IMR-90 (cell line): Measurements from ENCODE around the gene TEAD2. TPM values are rescaled to one million over a fixed set of nuclear protein-coding genes. Genes with fewer than 3 reads are reported as not detected.

Source experiments
- ATAC-seq: fragments of 200-7000 bp; cut with Tn5 transposase; 2 replicates; pipeline ENCODE4 v1.9.1; 2020; ENCODE audit warnings: low read depth, mild to moderate bottlenecking, moderate library complexity
- Bru-seq: library from RNA; stranded (reverse); fragments of 400-500 nt; gene quantifications from one replicate; lab custom pipeline; 2021; lab: Mats Ljungman, UMichigan
- BruChase-seq, 2 experiments: library from RNA; stranded (reverse); fragments of 400-500 nt; gene quantifications; one replicate each; lab custom pipeline; 2021; lab: Mats Ljungman, UMichigan
- BruUV-seq: library from RNA; stranded (reverse); fragments of 400-500 nt; replicated peaks from 2 replicates; lab custom pipeline; 2021; lab: Mats Ljungman, UMichigan
- CTCF ChIA-PET: fragments of 300-600 bp; formaldehyde crosslinking; extraction: SDS; loops from one replicate; lab custom pipeline; 2021; ENCODE audit warnings: antibody characterized with exemption; lab: Yijun Ruan, JAX
- POLR2A ChIA-PET: fragments of 300-600 bp; sonication (Branson Sonifier 250); formaldehyde crosslinking; loops from one replicate; lab custom pipeline; 2022; ENCODE audit warnings: antibody characterized with exemption; ENCODE audit not compliant: unreplicated experiment; lab: Charles Lee
- DNase-seq: peaks from one replicate; pipeline ENCODE4 v3.0.0; 2013
- H2AFZ ChIP-seq: replicated peaks from 2 replicates; pipeline ENCODE3; 2013; ENCODE audit warnings: low read length, mild to moderate bottlenecking; ENCODE audit not compliant: poor library complexity
- H2AK5ac ChIP-seq: 2 replicates; pipeline ENCODE4 v1.6.1; 2013; ENCODE audit warnings: low read depth, low read length, inconsistent platforms
- H2AK9ac ChIP-seq: replicated peaks from 2 replicates; pipeline ENCODE3; 2013; ENCODE audit warnings: mild to moderate bottlenecking, low read depth, low read length, moderate library complexity; ENCODE audit not compliant: poor library complexity
- H2BK120ac ChIP-seq: 2 replicates; pipeline ENCODE4 v1.6.1; 2013; ENCODE audit warnings: low read depth, low read length, inconsistent platforms
- H2BK15ac ChIP-seq: 3 replicates; pipeline ENCODE4 v1.6.1; 2013; ENCODE audit warnings: low read depth, low read length, inconsistent platforms
- H2BK20ac ChIP-seq: 2 replicates; pipeline ENCODE4 v1.6.1; 2013; ENCODE audit warnings: low read depth, mild to moderate bottlenecking, inconsistent platforms, low read length, moderate library complexity
- H2BK5ac ChIP-seq: 2 replicates; pipeline ENCODE4 v1.6.1; 2013; ENCODE audit warnings: mild to moderate bottlenecking, low read depth, low read length, inconsistent platforms; ENCODE audit not compliant: poor library complexity, severe bottlenecking
- H3K14ac ChIP-seq: replicated peaks from 2 replicates; pipeline ENCODE4 v1.6.1; 2013; ENCODE audit warnings: low read depth, low read length, inconsistent platforms
- H3K18ac ChIP-seq: 2 replicates; pipeline ENCODE4 v1.6.1; 2013; ENCODE audit warnings: low read depth, low read length, control low read depth
- H3K23ac ChIP-seq: 2 replicates; pipeline ENCODE4 v1.6.1; 2013; ENCODE audit warnings: low read depth, low read length, inconsistent platforms
- H3K27ac ChIP-seq: 2 replicates; pipeline ENCODE4 v1.5.1; 2013; ENCODE audit warnings: mild to moderate bottlenecking, control low read depth, low read length; ENCODE audit not compliant: insufficient read depth
- H3K27me3 ChIP-seq: 2 replicates; pipeline ENCODE4 v1.6.1; 2013; ENCODE audit warnings: low read length; ENCODE audit not compliant: control insufficient read depth, insufficient read depth
- H3K36me3 ChIP-seq: 2 replicates; pipeline ENCODE4 v1.6.1; 2013; ENCODE audit warnings: low read length, mixed read lengths; ENCODE audit not compliant: control insufficient read depth, insufficient read depth
- H3K4ac ChIP-seq: 2 replicates; pipeline ENCODE4 v1.6.1; 2013; ENCODE audit warnings: low read depth, low read length, inconsistent platforms
- H3K4me1 ChIP-seq: 2 replicates; pipeline ENCODE4 v1.6.1; 2013; ENCODE audit warnings: low read length, mixed read lengths; ENCODE audit not compliant: control insufficient read depth, insufficient read depth
- H3K4me2 ChIP-seq: 2 replicates; pipeline ENCODE4 v1.6.1; 2013; ENCODE audit warnings: low read depth, mild to moderate bottlenecking, control low read depth, low read length, moderate library complexity
- H3K4me3 ChIP-seq: 2 replicates; pipeline ENCODE4 v1.5.1; 2013; ENCODE audit warnings: low read depth, mild to moderate bottlenecking, control low read depth, low read length, moderate library complexity; ENCODE audit not compliant: insufficient read depth
- H3K56ac ChIP-seq: 2 replicates; pipeline ENCODE4 v1.6.1; 2013; ENCODE audit warnings: low read length, inconsistent platforms; ENCODE audit not compliant: insufficient read depth; ENCODE audit errors: extremely low read depth
- H3K79me1 ChIP-seq, 2 experiments: 2 replicates each; pipeline ENCODE4 v1.6.1; 2013; ENCODE audit warnings: low read length in 2 of 2, inconsistent platforms in 1 of 2, low read depth in 1 of 2
- H3K9ac ChIP-seq: 2 replicates; pipeline ENCODE4 v1.6.1; 2013; ENCODE audit warnings: low read depth, low read length, control low read depth
- H3K9me1 ChIP-seq: 2 replicates; pipeline ENCODE4 v1.6.1; 2013; ENCODE audit warnings: low read length, inconsistent platforms; ENCODE audit not compliant: insufficient read depth
- H3K9me3 ChIP-seq: 2 replicates; pipeline ENCODE4 v1.6.1; 2013; ENCODE audit warnings: low read length; ENCODE audit not compliant: control insufficient read depth, insufficient read depth
- H4K20me1 ChIP-seq: 2 replicates; pipeline ENCODE4 v1.6.1; 2013; ENCODE audit warnings: low read length, inconsistent platforms; ENCODE audit not compliant: insufficient read depth
- H4K5ac ChIP-seq: 2 replicates; pipeline ENCODE4 v1.6.1; 2013; ENCODE audit warnings: mild to moderate bottlenecking, low read depth, low read length, control low read depth
- H4K8ac ChIP-seq, 2 experiments: 2 replicates each; pipeline ENCODE4 v1.6.1; 2013; ENCODE audit warnings: low read depth in 2 of 2, low read length in 2 of 2, control low read depth in 1 of 2, inconsistent platforms in 1 of 2
- H4K91ac ChIP-seq: 2 replicates; pipeline ENCODE4 v1.6.1; 2013; ENCODE audit warnings: low read depth, low read length, inconsistent platforms; ENCODE audit not compliant: insufficient read depth
- BHLHE40 ChIP-seq: fragments of 150-350 bp; IDR thresholded peaks from 2 replicates; pipeline ENCODE4 v1.6.1; 2016; ENCODE audit warnings: mild to moderate bottlenecking, low read depth, low read length
- FOS ChIP-seq: fragments of 150-350 bp; IDR thresholded peaks from 2 replicates; pipeline ENCODE4 v1.6.1; 2016; ENCODE audit warnings: low read depth, low read length
- MAZ ChIP-seq: IDR thresholded peaks from 2 replicates; pipeline ENCODE4 v1.6.1; 2012; ENCODE audit warnings: low read depth, mild to moderate bottlenecking, low read length, improper control_type of control experiment, moderate library complexity, borderline replicate concordance
- NFE2L2 ChIP-seq: fragments of 150-350 bp; IDR thresholded peaks from 2 replicates; pipeline ENCODE4 v1.6.1; 2016; ENCODE audit warnings: low read depth, mild to moderate bottlenecking, low read length
- RAD21 ChIP-seq: IDR thresholded peaks from 2 replicates; pipeline ENCODE4 v1.6.1; 2012; ENCODE audit warnings: low read length, improper control_type of control experiment
- RCOR1 ChIP-seq: IDR thresholded peaks from 2 replicates; pipeline ENCODE4 v1.6.1; 2012; ENCODE audit warnings: mild to moderate bottlenecking, low read length, improper control_type of control experiment; ENCODE audit not compliant: insufficient replicate concordance
- SMC3 ChIP-seq: fragments of 150-350 bp; IDR thresholded peaks from 2 replicates; pipeline ENCODE4 v1.6.1; 2016; ENCODE audit warnings: low read depth, mild to moderate bottlenecking, antibody characterized with exemption, low read length, moderate library complexity
- WGBS, 2 experiments: methylation state at CpG; one replicate each; pipeline versions ENCODE4 v1.1.5 to v1.1.7; 2013; ENCODE audit warnings: missing lambda C conversion rate in 2 of 2; ENCODE audit not compliant: insufficient read length in 1 of 2; ENCODE audit errors: extremely low coverage in 2 of 2; 5-methylcytosine and 5-hydroxymethylcytosine counted together
- dilution Hi-C: fragments of 300-500 bp; cut with HindIII; formaldehyde crosslinking; loops from one replicate; pipeline ENCODE4 v1.14.3; 2018; ENCODE audit warnings: low sequenced_read_pairs; ENCODE audit not compliant: unreplicated experiment
- in situ Hi-C: fragments of 300-500 bp; cut with MboI; formaldehyde crosslinking; loops from 3 replicates; pipeline ENCODE4 v1.14.3; 2019; ENCODE audit warnings: low sequenced_read_pairs, inconsistent platforms, mixed read lengths
- intact Hi-C: fragments of 100-400 bp; cut with micrococcal nuclease; formaldehyde crosslinking; loops from 2 replicates; pipeline ENCODE4 v1.10.0; 2022
- long read RNA-seq: library from polyadenylated mRNA; unstranded; transcript quantifications from one replicate; pipeline ENCODE4 v2.0.0, GENCODE V29; 2021; ENCODE audit not compliant: unreplicated experiment
- polyA plus RNA-seq, 3 experiments: library from polyadenylated mRNA; depleted of rRNA; stranded (reverse); fragments of >200 nt; gene quantifications; 2 replicates each; pipeline ENCODE4 v1.2.3, GENCODE V29; 2012; ENCODE audit warnings: low replicate concordance in 1 of 3
- total RNA-seq: library from RNA; depleted of rRNA; stranded (reverse); fragments of >200 nt; gene quantifications from 2 replicates; pipeline ENCODE4 v1.2.3, GENCODE V29; 2012; rRNA removed

Gene TEAD2
- total RNA-seq (30.8 and 31.7 TPM in 2 replicates), polyA plus RNA-seq (2012; rRNA removed) (33.6 and 37.6 TPM in 2 replicates), Bru-seq, nascent RNA (percentile 77 among the genes with signal in this experiment), BruChase-seq, experiment 1, labeled RNA remaining after a 6-hour chase (percentile 93 among the genes with signal in this experiment), BruChase-seq, experiment 2, labeled RNA remaining after a 2-hour chase (percentile 88 among the genes with signal in this experiment)
- polyA plus RNA-seq (2012; cell fraction: cytosol; rRNA removed) = 30.8 and 35.5 TPM in 2 replicates
- 30.3 and 49.5 TPM in 2 replicates for polyA plus RNA-seq (2012; cell fraction: nucleus; rRNA removed; ENCODE audit: low replicate concordance)
- long read RNA-seq, partial matches to known transcripts = 18 of 35 reads
- long read RNA-seq, other reads (novel, unspliced or antisense) = 13 of 35 reads

DNA sequence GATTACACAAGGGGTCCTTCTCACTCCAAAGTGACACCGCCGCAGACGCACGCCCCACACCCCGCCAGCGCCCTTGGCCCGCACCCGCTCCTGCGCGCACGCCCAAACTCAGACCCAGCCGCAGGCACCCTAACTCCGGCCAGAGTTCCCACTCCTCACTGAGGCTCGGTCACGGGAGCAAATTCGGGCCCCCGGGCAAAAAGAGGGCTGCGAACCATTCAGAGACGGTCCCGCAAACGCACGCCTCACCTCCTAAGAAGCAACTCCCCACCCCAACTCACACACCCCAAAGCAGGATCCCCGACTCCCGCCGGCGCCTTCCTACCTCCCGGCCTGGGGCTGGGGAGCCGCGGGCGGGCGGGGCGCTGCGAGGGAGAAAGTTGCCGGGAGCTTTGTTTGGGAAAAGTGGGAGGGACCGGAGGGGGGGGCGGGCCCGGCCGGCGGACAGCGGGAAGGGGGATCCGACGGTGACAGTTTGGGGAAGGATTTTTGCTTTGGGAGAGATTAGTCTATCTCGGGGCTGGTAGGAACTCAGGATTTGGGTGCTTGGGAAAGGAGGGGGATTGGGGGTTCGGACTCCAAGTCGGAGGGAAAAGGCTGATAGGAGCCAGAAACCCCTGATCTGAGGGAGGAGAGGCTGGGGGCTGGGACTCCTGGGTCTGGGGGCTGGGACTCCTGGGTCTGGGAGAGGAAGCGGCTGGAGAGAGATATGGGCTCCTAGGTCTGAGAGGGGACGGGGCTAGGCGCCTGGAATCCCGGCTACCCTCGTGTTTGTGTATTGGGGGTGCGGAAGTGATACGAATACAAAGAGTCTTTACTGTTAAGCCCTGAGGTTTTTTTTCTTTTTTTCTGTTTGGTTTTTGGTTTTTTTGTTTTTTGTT lies at the start of gene TEAD2:
Gene TEAD2 (minus strand): TSS at position 369 of the 881 bp plus-strand sequence. CDS start 2,341 bp downstream, outside the sequence.
- WGBS, 2 experiments = 1% methylated on average over 16 of the region's 52 CpGs; no CpG with 5 or more reads in 1 of the 2 experiments
- DNase-seq = peak; percentile 47
- ATAC-seq = peak; percentile 38
- ChIA-PET CTCF (no interaction called here), POLR2A (interaction anchor here (0.7 to 1.0 kb wide), 2 partner anchors 11 to 1041 kb away, joined by 3 read pairs; no protein-coding TSS in a partner anchor)
- dilution Hi-C loops = no loop called here
- Histone ChIP-seq H3K9me1 (peaks cover 12% of the 10 kb centered on the region), H2BK20ac (0 out of 2 replicates have a peak within 1 kb of the TSS, but pooled peaks have one; percentile 55), H3K79me1 (peaks cover 11 to 53% of the 10 kb centered on the region in 2 experiments), H2BK5ac (peak within 1 kb of the TSS; percentile 81), H2AK5ac (peak within 1 kb of the TSS; percentile 100), H3K4ac (peak within 1 kb of the TSS; percentile 100), H4K20me1 (peaks cover 5% of the 10 kb centered on the region; the same call in 1 of the 2 replicates), H2BK15ac (peak within 1 kb of the TSS; percentile 70; the same call in 1 of the 3 replicates), H3K56ac (peak within 1 kb of the TSS; percentile 86), H3K27me3 (no peaks in the 10 kb centered on the region), H4K8ac (peak within 1 kb of the TSS; percentile 99 to 100), H3K9ac (peak within 1 kb of the TSS; percentile 100), H2BK120ac (peak within 1 kb of the TSS; percentile 88), H3K14ac (peak within 1 kb of the TSS; percentile 100), H3K36me3 (peaks cover 17% of the 10 kb centered on the region), H3K27ac (peak within 1 kb of the TSS; percentile 99), H2AFZ (peak within 1 kb of the TSS; percentile 96), H3K4me1 (peaks cover 2% of the 10 kb centered on the region; the same call in 1 of the 2 replicates), H3K4me2 (peak within 1 kb of the TSS; percentile 96), H3K9me3 (no peaks in the 10 kb centered on the region), H4K5ac (peak within 1 kb of the TSS; percentile 100), H3K23ac (peak within 1 kb of the TSS; percentile 100), H4K91ac (peak within 1 kb of the TSS; percentile 99), H3K4me3 (peak within 1 kb of the TSS; percentile 82), H3K18ac (peak within 1 kb of the TSS; percentile 99), H2AK9ac (peak within 1 kb of the TSS; percentile 100)
- intact Hi-C loops = no loop called here
- TF ChIP-seq RCOR1 = no peak
- TF ChIP-seq SMC3 = no peak
- no peak for TF ChIP-seq NFE2L2
- peak; percentile 48; the same call in 1 of the 2 replicates for TF ChIP-seq MAZ
- no peak for TF ChIP-seq BHLHE40
- TF ChIP-seq RAD21 = no peak
- TF ChIP-seq FOS = no peak
- no TSS peak for BruUV-seq
- in situ Hi-C loops = no loop called here
